NCI-H345 treated with DMSO at 0.1 percent for 48 hours (cell line): Measurements from ENCODE around the gene NELFB.

Source experiments
- DNase-seq: peaks from one replicate; lab custom pipeline; 2025; ENCODE audit not compliant: unreplicated experiment; lab: John Stamatoyannopoulos, UW

NELFB gene

GRCh38 chr9:137302449-137303150, 47.5 kb downstream of the NELFB start:
- DNase-seq, result no peak

- DNase-seq, result no peak
Observed at GRCh38 chr9:137303151-137303892, 48.2 kb downstream of the NELFB start.

GRCh38 chr9:137303893-137304382, 48.8 kb downstream of the NELFB start:
- no peak for DNase-seq

- DNase-seq, result no peak
Observed at GRCh38 chr9:137304383-137305059, 49.4 kb downstream of the NELFB start.

- peak; percentile 27 for DNase-seq
Observed at GRCh38 chr9:137305060-137305797, 50.1 kb downstream of the NELFB start.

GRCh38 chr9:137305798-137306065, 50.6 kb downstream of the NELFB start:
- DNase-seq, result no peak

- DNase-seq, result no peak
Observed at GRCh38 chr9:137306066-137306849, 51.1 kb downstream of the NELFB start.

- DNase-seq, result no peak
Observed at GRCh38 chr9:137306850-137307254, 51.7 kb downstream of the NELFB start.

GRCh38 chr9:137307255-137308056, 52.3 kb downstream of the NELFB start:
- DNase-seq, result no peak

- no peak for DNase-seq
Observed at GRCh38 chr9:137308057-137308619, 53.0 kb downstream of the NELFB start.

GRCh38 chr9:137309368-137310188, 54.5 kb downstream of the NELFB start:
- no peak for DNase-seq

- DNase-seq, result no peak
Observed at GRCh38 chr9:137310189-137311052, 55.3 kb downstream of the NELFB start.

GRCh38 chr9:137311171-137311985, 56.3 kb downstream of the NELFB start:
- DNase-seq, result no peak

- no peak for DNase-seq
Observed at GRCh38 chr9:137311986-137312851, 57.1 kb downstream of the NELFB start.

GRCh38 chr9:137312852-137313325, 57.8 kb downstream of the NELFB start:
- DNase-seq, result no peak
